ENCODE data around the gene YBEY.
"Not testable (repeated sequence)": the region's sequence is repeated elsewhere in the genome, so short reads cannot be mapped to it uniquely, and the experiment has no call there.

YBEY gene

GRCh38 chr21:46299167-46299566 is 13.0 kb downstream of the YBEY start:
- no peak for DNase-seq (ENCODE audit: low read depth in 4 of 4, low spot score in 1 of 4)

GRCh38 chr21:46301759-46302158 is 15.6 kb downstream of the YBEY start:
- DNase-seq (ENCODE audit: low read depth in 4 of 4, low spot score in 1 of 4) = no peak

DNA sequence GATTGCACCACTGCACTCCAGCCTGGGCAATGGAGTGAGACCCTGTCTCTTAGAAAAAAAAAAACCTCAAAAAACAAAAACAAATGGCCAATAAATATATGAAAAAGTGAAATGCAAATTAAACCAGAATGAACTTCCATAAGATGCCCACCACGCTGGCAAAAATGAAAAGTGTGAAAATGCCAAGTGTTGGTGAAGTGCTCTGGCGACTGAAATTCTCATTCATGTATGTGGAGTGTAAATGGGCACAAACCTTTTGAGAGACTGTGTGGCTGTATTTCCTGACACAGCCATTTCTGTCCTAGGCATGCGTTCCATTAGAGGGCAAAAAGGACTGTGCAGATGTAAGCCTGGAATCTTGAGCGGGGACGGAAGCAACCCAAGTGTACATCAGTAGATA is 18.3 kb downstream of the YBEY start:
- no peak for DNase-seq (ENCODE audit: low read depth in 4 of 4, low spot score in 1 of 4)

GRCh38 chr21:46304955-46305354 is 18.8 kb downstream of the YBEY start:
- no peak for DNase-seq (ENCODE audit: low read depth in 4 of 4, low spot score in 1 of 4)

DNA sequence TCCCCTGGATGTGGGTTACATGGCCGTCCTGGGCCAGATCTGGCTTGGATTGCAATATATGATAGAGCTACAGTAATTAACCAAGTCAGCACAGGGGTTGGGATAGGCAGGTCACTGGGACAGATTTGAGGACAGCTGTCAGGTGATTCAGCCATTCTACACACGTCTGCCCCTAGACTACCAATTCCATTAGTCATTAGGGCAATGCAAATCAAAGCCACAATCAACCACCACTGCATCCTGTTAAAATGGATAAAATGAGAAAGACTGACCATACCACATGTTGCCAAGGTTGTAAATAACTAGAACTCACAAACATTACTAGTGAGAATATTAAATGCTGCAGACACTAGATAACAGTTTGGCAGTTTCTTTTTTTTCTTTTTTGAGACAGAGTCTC is 21.5 kb downstream of the YBEY start:
- DNase-seq (ENCODE audit: low read depth in 4 of 4, low spot score in 1 of 4) = no peak

GRCh38 chr21:46308431-46308830 is 22.3 kb downstream of the YBEY start:
- no peak for DNase-seq (ENCODE audit: low read depth in 4 of 4, low spot score in 1 of 4)

DNA sequence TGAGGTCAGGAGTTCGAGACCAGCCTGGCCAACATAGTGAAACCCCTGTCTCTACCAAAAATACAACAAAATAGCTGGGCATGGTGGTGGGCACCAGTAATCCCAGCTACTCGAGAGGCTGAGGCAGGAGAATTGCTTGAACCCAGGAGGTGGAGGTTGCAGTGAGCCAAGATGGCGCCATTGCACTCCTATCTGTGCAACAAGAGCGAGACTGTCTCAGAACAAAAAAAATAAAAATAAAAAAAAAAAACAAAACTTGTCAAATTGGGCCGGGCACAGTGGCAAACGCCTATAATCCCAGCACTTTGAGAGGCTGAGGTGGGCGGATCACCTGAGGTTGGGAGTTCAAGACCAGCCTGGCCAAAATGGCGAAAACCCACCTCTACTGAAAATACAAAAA is 24.1 kb downstream of the YBEY start:
- not testable (repeated sequence) for DNase-seq (ENCODE audit: low read depth in 4 of 4, low spot score in 1 of 4)

DNA sequence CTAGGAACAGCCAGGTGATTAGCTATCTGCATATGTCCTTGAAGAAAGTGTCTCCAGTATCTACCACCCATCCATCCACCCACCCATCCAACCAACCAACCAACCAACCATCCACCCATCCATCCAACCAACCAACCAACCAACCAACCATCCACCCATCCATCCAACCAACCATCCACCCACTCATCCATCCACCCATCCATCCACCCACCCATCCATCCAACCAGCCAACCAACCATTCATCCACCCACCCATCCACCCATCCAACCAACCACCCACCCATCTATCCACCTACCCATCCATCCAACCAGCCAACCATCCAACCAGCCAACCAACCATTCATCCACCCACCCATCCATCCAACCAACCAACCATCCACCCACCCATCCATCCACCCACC is 25.4 kb downstream of the YBEY start:
- no peak for DNase-seq (ENCODE audit: low read depth in 4 of 4, low spot score in 1 of 4)

DNA sequence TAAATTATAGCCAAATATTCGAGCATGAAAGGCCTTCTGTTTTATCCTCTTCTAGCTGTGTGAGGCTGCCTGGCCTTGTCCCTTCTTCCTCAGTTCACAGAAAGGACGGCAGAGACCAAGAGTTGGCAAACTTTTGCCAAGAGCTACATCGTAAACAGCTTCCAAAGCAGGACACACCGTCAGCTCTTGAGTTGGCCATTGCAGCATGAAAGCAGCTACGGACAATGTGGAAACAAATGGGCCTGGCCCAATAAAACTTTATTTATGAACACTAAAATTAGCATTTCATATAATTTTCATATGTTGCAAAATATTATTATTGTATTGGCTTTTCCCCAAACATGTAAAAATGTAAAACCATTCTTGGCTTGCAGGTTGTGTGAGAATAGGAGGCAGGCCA is 26.8 kb downstream of the YBEY start:
- DNase-seq (ENCODE audit: low read depth in 4 of 4, low spot score in 1 of 4) = no peak

- DNase-seq (ENCODE audit: low read depth in 4 of 4, low spot score in 1 of 4) = no peak
Measured at GRCh38 chr21:46314441-46315020, 28.4 kb downstream of the YBEY start.

- no peak for DNase-seq (ENCODE audit: low read depth in 4 of 4, low spot score in 1 of 4)
Measured at GRCh38 chr21:46316708-46317324, 30.7 kb downstream of the YBEY start.

- no peak for DNase-seq (ENCODE audit: low read depth in 4 of 4, low spot score in 1 of 4)
Measured at GRCh38 chr21:46317710-46318463, 31.7 kb downstream of the YBEY start.

- no peak for DNase-seq (ENCODE audit: low read depth in 4 of 4, low spot score in 1 of 4)
Measured at GRCh38 chr21:46318464-46318845, 32.3 kb downstream of the YBEY start.

GRCh38 chr21:46319186-46319585 is 33.0 kb downstream of the YBEY start:
- DNase-seq (ENCODE audit: low read depth in 4 of 4, low spot score in 1 of 4) = no peak

GRCh38 chr21:46320331-46320801 is 34.2 kb downstream of the YBEY start:
- DNase-seq (ENCODE audit: low read depth in 4 of 4, low spot score in 1 of 4) = no peak

DNA sequence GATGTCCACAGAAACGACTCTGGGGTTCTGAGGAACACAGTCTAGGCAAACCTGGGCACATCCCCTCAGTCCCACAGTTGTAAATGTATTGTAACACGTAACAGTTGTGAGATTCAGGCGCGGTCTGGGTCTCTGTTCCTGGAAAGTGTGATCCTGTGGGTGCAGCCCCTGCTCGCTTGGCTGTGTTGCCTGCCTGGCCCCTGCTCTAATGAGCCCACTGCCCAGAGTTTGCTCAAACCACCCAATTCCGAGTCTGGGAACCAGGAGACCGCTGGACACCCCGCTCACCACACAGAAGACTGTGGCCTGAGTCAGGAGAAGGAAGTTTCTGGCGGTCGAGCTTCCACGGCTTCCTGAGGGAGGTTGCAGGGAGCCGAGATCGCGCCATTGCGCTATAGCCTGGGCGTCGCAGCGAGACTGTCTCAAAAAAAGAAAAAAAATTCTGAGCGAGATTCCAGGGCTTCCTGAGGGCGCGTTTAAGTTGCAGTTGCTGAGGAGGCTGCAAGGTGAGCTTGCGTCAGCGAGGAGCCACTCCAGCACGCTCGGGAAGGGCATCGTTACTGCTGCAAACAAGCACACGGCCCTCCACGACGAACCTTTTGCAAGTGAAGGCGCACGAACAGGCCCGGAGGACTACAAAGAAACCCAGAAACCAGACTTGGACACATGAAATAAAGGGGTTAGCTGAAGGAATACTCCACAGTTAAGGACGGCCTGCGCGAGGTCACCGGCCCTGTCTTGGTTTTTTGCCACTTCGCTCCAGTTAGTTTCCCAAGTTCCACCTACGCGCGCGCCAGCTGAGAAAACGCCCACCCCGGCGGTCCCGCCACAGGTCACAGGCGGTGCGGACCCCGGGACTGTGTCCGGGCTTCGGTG is 36.4 kb downstream of the YBEY start:
- DNase-seq (ENCODE audit: low read depth in 4 of 4, low spot score in 1 of 4) = peak in 1 of 4 experiments; percentile 4

DNA sequence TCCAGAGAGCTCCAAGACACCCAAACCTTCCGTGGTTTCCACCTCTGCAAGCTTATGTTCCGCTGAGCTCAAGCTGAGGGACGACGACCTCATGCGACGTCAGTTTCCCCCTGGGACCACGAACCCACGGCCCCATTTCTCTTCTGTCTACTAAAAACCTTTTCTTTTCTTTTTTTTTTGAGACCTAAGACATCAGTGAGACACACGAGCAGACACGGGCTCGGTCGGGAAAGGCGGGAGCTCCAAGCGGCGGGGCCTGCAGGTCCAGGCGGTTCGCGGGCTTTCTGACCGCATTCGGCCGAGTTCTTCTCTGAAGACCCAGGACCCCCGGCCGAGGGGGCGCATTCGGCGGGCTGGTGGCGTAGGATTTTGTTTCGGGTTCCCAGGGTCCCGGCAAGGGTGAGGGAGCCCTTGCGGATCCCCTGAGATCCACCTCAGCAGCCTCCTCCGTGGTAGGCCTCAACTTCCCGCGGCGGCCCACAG is 37.1 kb downstream of the YBEY start:
- DNase-seq (ENCODE audit: low read depth in 4 of 4, low spot score in 1 of 4) = no peak

GRCh38 chr21:46323710-46324389 is 37.7 kb downstream of the YBEY start, which contains the start of the genes C21orf58 and PCNT:
Gene C21orf58 (minus strand): TSS chr21:46323870. CDS start chr21:46322738, 1,132 bp downstream.
Gene PCNT (plus strand): TSS chr21:46324156. CDS start chr21:46324229, 73 bp downstream.
- peak; percentile 84 to 95 (median 94) for DNase-seq (ENCODE audit: low read depth in 4 of 4, low spot score in 1 of 4)

- peak; percentile 69 to 90 (median 80) for DNase-seq (ENCODE audit: low read depth in 4 of 4, low spot score in 1 of 4)
Measured at GRCh38 chr21:46324390-46325072, 38.4 kb downstream of the YBEY start.

Data from stimulated activated CD4-positive, alpha-beta T cell treated with anti-CD3 and anti-CD28 coated beads, Interleukin-1b, Interleukin-23, amount 100 ng/mL, for 24 hours (primary cell).